ENCODE results near the gene PRMT1.

PRMT1 gene

GRCh38 chr19:49730166-49730565, 53.1 kb downstream of the PRMT1 start:
- no peak for DNase-seq

Measured in activated CD8-positive, alpha-beta memory T cell treated with anti-CD3 and anti-CD28 coated beads, Interleukin-2, amount 50 U/mL, for 48 hours (primary cell).